Natural killer cell treated with Interleukin-12 subunit alpha and Interleukin-12 subunit beta and Interleukin-15 and Interleukin-18, amount 100 ng/mL, for 72 hours (primary cell): Measurements from ENCODE around the gene ZBTB38. TPM values are rescaled to one million over a fixed set of nuclear protein-coding genes. Genes with fewer than 3 reads are reported as not detected.

Experiments used
- ATAC-seq, 2 donors: fragments of 150-1000 bp; cut with Tn5 transposase in 1 of 2; sonication (Bioruptor Pico), chemical (Tn5 transposase) in 1 of 2; 2 replicates each; pipeline ENCODE4 v1.10.0; 2021
- DNase-seq: peaks from one replicate; pipeline ENCODE4 v3.0.0; 2022; ENCODE audit warnings: low spot score
- H3K27ac Mint-ChIP-seq, 2 donors: 1 replicate in 1 of 2; 2 replicates in 1 of 2; pipeline ENCODE4 v1.8.0; 2022; ENCODE audit warnings: mixed read lengths in 2 of 2, mild to moderate bottlenecking in 1 of 2, moderate library complexity in 1 of 2
- H3K27me3 Mint-ChIP-seq, 2 donors: 1 replicate in 1 of 2; 2 replicates in 1 of 2; pipeline ENCODE4 v1.8.0; 2022; ENCODE audit warnings: mixed read lengths in 2 of 2
- H3K36me3 Mint-ChIP-seq: one replicate; pipeline ENCODE4 v1.8.0; 2022; ENCODE audit warnings: mixed read lengths
- H3K4me1 Mint-ChIP-seq, 2 donors: 1 replicate in 1 of 2; 2 replicates in 1 of 2; pipeline ENCODE4 v1.8.0; 2022; ENCODE audit warnings: low read depth in 2 of 2, mixed read lengths in 2 of 2, mild to moderate bottlenecking in 1 of 2
- H3K4me3 Mint-ChIP-seq: one replicate; pipeline ENCODE4 v1.8.0; 2022; ENCODE audit warnings: mixed read lengths
- H3K9me3 Mint-ChIP-seq: 2 replicates; pipeline ENCODE4 v1.8.0; 2022; ENCODE audit warnings: mixed read lengths
- total RNA-seq, 2 donors: library from RNA; stranded (reverse); gene quantifications; one replicate each; pipeline ENCODE4 v1.2.3, GENCODE V29; 2022

ZBTB38 gene
- total RNA-seq, 2 donors from 2014 or later: 24.5 to 29.5 TPM

DNA sequence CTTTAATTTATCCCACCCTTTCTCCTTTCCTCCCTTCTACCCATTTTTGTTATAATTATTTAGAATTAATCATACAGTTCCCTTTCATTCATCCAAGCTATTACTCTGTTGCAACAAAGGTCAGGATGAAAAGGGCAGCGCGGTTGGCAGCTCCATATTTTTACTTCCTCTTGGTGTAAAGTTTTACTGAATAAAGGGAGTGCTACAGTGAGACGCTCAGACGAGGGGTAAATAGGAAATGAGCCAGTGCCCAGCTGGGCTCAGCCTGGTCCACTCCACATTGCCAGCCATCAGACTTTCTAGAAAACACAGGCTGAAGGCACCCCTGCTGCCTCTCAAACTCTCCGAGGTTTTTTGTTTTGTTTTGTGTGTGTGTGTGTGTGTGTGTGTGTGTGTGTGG is 21.9 kb upstream of the ZBTB38 start:
- H3K9me3 Mint-ChIP-seq: no peaks in the 10 kb centered on the region
- no peak overlapping the region for H3K4me3 Mint-ChIP-seq
- no peak for DNase-seq
- no peaks in the 10 kb centered on the region for H3K36me3 Mint-ChIP-seq
- peaks cover 7 to 10% of the 10 kb centered on the region in 2 donors for H3K27me3 Mint-ChIP-seq
- H3K4me1 Mint-ChIP-seq: no peaks in the 10 kb centered on the region
- ATAC-seq: no peak
- no peak overlapping the region for H3K27ac Mint-ChIP-seq

DNA sequence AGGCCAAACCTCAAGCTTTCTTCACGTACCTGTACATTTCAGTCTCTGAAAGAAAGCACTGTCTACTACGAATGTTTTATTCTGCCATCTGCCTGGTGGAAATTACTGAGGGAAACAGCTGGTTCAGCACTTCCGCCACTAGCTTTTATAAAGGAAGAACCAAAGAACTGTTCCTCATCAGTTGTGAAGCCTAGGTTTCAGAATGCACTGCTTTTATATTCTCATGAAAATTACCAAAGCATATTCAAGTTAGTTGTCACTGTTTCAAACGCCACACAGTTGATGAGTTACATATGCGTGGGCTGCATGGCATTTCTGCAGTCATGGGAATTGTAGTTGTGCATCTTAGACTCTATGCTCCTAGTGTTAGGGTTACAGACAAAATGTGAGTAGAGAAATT is 21.5 kb upstream of the ZBTB38 start:
- no peaks in the 10 kb centered on the region for H3K9me3 Mint-ChIP-seq
- H3K27me3 Mint-ChIP-seq: peaks cover 3 to 6% of the 10 kb centered on the region in 2 donors
- no peaks in the 10 kb centered on the region for H3K36me3 Mint-ChIP-seq
- DNase-seq (no peak), ATAC-seq (no peak)
- H3K4me1 Mint-ChIP-seq: no peaks in the 10 kb centered on the region
- H3K27ac Mint-ChIP-seq: no peak overlapping the region
- no peak overlapping the region for H3K4me3 Mint-ChIP-seq

DNA sequence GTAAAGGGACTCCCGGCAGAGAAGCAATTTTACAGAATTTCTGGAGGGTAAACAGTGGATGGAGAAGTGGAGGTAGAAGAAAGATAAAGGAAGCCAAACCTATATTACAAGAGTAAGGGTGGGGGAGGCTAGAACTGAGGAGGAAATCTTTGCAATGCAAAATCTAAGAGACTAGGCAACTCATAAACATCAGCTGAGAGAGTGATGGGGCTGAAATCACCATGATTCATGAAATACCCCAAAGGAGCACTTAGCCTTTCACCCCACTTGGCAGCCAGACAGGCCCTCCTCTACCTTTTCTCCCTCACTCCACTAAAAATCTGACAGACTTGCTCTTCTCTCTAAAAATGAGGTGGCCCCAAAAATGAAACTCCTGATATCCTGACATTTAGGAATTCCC is 19.5 kb upstream of the ZBTB38 start:
- H3K27ac Mint-ChIP-seq: no peak overlapping the region
- no peaks in the 10 kb centered on the region for H3K9me3 Mint-ChIP-seq
- no peaks in the 10 kb centered on the region for H3K4me1 Mint-ChIP-seq
- no peaks in the 10 kb centered on the region for H3K36me3 Mint-ChIP-seq
- ATAC-seq (no peak), DNase-seq (no peak)
- peaks cover 12% of the 10 kb centered on the region in 2 donors for H3K27me3 Mint-ChIP-seq
- no peak overlapping the region for H3K4me3 Mint-ChIP-seq

DNA sequence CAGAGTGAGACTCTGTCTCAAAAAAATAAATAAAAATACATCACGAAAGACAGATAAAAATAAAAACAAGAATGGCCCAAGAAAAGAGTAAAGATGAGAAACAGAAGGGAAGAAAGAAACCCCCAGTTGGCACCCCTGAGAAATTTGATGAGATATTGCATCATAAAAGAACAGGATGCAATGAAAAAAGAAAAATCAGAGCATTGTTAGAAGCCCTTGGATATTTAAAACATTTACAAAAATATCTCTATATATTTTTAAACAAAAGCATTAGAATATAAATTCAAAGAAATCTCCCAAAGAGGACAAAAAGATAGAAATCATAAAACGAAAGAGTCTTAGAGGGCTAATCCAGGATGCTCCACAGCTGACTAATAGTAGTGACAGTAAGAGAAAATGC is 18.6 kb upstream of the ZBTB38 start:
- Mint-ChIP-seq H3K9me3 (no peaks in the 10 kb centered on the region), H3K27me3 (peaks cover 16 to 18% of the 10 kb centered on the region in 2 donors), H3K36me3 (no peaks in the 10 kb centered on the region), H3K4me3 (no peak overlapping the region), H3K27ac (no peak overlapping the region), H3K4me1 (no peaks in the 10 kb centered on the region)
- ATAC-seq (no peak), DNase-seq (no peak)

DNA sequence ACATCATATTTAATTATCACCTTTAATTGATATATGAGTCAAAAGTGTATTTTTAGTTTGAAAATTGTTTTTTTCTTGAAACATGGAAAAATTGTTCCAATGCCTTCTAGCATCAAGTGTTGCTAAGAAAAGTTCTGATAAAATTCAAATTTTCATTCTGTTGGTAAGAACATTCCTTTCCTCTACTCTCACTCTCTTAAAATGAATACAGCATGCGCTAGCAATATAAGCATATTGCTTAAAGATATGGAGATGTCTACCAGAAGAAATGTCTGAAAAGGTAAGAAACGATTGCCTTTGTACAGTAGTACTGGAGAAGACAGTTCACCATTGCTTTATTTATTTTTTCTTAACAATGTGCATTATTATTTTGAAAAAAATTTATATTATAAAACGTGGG is 17.6 kb upstream of the ZBTB38 start:
- DNase-seq: no peak
- H3K4me1 Mint-ChIP-seq: no peaks in the 10 kb centered on the region
- no peaks in the 10 kb centered on the region for H3K9me3 Mint-ChIP-seq
- no peak overlapping the region for H3K27ac Mint-ChIP-seq
- no peak for ATAC-seq
- H3K27me3 Mint-ChIP-seq: peaks cover 16 to 19% of the 10 kb centered on the region in 2 donors
- no peak overlapping the region for H3K4me3 Mint-ChIP-seq
- H3K36me3 Mint-ChIP-seq: no peaks in the 10 kb centered on the region

DNA sequence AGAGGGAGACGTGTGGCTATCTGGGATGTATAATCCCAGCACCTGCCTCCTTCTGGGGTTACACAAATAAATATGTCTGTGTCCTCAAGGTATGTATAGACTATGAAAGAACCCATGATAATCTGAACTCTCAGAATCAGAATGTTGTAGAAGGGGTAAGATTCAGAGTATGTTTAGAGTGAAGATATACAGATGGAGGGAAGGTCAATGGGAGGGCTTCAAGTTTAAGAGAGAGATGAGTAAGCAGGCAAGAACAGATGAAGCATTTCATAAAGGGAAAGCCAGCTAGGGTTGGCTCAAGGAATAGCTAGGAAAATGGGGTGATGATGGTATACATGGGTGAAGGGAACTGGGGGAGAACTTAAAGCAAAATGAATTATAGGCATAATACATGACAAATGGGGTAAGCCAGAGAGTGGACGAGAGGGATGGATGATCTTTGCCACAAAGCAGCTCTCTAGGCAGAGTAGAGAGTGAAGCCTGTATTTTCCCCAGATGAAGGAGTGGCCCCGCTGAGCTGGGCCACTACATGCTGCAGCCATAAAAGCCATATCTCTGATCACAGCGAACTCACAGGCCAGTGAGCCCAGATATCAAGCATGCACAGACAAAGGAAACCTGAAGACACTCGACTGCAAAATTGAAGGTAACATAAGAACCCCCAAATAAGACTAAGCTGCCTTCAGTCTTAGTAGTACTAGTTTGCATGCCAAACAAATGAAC is 15.9 kb upstream of the ZBTB38 start:
- H3K27ac Mint-ChIP-seq: no peak overlapping the region
- DNase-seq (no peak), ATAC-seq (no peak)
- no peaks in the 10 kb centered on the region for H3K4me1 Mint-ChIP-seq
- H3K36me3 Mint-ChIP-seq: no peaks in the 10 kb centered on the region
- H3K27me3 Mint-ChIP-seq: peaks cover 19% of the 10 kb centered on the region in 2 donors
- H3K9me3 Mint-ChIP-seq: no peaks in the 10 kb centered on the region
- no peak overlapping the region for H3K4me3 Mint-ChIP-seq

DNA sequence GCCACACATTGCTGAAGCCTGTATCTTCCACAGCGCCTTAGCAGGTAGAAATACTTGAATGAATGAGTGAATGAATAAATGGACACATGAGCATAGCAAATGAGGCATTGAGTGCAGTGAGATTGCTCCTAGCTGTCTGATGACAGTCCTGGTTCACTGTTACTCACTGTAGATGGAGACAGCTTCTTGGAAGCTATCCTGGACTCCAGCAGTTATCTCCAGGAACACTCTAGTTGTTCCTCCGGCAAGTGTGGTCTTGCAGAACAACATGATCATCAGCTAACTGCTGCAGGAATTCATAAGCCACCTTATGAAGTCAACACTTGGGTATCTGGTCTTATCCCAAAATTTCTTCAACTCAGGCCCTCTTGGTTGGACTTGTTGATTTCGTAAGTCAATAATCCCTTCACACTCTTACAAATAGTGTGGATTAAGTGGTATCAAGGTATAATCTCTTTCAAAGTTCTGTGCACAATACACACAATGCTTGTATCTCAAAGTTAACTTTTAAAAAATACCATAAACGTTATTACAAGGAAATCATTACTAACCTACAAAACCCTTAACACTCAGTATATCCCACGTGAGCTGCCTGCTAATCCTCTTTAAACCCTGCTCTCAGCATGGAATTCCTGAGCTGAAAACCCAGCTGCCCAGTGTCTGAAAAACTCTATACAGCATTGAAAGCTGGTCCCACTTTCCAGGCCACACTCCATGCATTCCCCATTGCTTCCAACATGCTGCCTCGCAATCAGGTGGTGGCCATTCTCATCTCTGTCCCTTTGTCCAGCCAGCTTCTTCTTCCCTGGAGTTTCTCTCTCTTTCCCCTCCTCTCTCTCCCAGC is 14.4 kb upstream of the ZBTB38 start:
- ATAC-seq (no peak), DNase-seq (no peak)
- Mint-ChIP-seq H3K27me3 (peaks cover 19% of the 10 kb centered on the region in 2 donors), H3K4me1 (no peaks in the 10 kb centered on the region), H3K9me3 (no peaks in the 10 kb centered on the region), H3K4me3 (no peak overlapping the region), H3K36me3 (no peaks in the 10 kb centered on the region), H3K27ac (no peak overlapping the region)

DNA sequence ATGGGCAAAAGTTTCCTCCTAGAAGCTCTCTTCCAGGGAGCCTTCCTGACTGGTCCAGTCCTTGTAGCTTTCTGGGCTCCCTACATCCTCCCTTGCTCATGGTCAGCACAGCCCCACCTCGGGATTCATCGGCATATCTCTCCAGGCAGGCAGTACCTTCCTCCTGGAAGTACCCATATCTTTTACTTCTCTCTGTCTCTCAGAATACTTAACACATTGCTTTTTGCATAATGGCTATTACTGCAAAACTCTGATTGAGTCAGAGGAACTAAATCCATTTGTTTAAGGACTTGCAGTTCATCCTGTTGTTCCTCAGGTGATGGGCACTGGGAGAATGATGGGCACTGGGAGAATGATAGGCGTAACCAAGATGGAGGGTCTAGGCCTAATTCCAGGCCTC is 13.8 kb upstream of the ZBTB38 start:
- ATAC-seq: no peak
- Mint-ChIP-seq H3K4me1 (no peaks in the 10 kb centered on the region), H3K27me3 (peaks cover 19% of the 10 kb centered on the region in 2 donors), H3K36me3 (no peaks in the 10 kb centered on the region), H3K4me3 (no peak overlapping the region), H3K9me3 (no peaks in the 10 kb centered on the region), H3K27ac (no peak overlapping the region)
- DNase-seq: no peak

DNA sequence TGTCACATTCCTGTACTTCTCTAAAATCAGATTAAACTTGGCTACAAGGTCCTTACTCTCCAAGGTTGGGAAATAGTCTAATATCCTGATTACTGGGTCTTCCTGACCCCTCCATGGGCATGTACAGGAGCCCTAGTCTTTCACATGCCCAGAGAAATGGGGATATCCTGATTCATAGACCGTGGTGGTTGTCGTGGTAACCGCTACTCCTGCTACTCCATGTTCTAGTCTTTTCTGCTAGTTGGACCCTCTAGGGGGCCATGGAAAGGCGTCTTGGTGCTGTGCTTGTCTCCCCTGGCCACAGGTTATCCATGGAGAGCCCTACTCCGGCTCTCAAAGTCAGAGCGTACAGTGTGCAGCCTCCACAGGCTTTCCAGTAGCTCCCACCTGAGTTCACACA is 13.1 kb upstream of the ZBTB38 start:
- Mint-ChIP-seq H3K27ac (no peak overlapping the region), H3K4me3 (no peak overlapping the region), H3K27me3 (peaks cover 19% of the 10 kb centered on the region in 2 donors), H3K36me3 (no peaks in the 10 kb centered on the region), H3K4me1 (no peaks in the 10 kb centered on the region), H3K9me3 (no peaks in the 10 kb centered on the region)
- ATAC-seq: peak in 1 of 2 donors; percentile 41
- no peak for DNase-seq

DNA sequence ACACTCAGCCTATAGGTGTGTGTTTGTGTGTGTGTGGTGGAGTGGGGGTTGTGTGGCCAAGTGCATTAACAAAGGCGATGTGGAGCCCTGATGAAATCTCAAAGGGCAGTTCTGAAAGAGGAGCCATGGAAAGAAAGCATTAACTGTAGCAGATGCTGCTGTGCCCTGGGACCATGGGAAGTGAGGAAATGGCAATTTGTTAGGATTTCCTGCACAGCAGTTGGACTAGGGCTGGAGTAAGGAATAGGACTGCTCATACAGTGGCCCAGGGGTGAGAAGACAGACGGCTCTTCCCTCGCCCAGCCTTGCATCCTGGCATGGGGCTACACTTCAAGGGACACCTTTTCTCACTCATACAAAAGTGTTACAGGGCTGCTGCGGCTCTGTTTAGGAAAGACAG is 12.3 kb upstream of the ZBTB38 start:
- ATAC-seq (no peak), DNase-seq (no peak)
- peaks cover 4 to 5% of the 10 kb centered on the region in 2 donors for H3K4me1 Mint-ChIP-seq
- no peak overlapping the region for H3K4me3 Mint-ChIP-seq
- no peak overlapping the region for H3K27ac Mint-ChIP-seq
- H3K36me3 Mint-ChIP-seq: no peaks in the 10 kb centered on the region
- H3K9me3 Mint-ChIP-seq: no peaks in the 10 kb centered on the region
- peaks cover 19% of the 10 kb centered on the region in 2 donors for H3K27me3 Mint-ChIP-seq

DNA sequence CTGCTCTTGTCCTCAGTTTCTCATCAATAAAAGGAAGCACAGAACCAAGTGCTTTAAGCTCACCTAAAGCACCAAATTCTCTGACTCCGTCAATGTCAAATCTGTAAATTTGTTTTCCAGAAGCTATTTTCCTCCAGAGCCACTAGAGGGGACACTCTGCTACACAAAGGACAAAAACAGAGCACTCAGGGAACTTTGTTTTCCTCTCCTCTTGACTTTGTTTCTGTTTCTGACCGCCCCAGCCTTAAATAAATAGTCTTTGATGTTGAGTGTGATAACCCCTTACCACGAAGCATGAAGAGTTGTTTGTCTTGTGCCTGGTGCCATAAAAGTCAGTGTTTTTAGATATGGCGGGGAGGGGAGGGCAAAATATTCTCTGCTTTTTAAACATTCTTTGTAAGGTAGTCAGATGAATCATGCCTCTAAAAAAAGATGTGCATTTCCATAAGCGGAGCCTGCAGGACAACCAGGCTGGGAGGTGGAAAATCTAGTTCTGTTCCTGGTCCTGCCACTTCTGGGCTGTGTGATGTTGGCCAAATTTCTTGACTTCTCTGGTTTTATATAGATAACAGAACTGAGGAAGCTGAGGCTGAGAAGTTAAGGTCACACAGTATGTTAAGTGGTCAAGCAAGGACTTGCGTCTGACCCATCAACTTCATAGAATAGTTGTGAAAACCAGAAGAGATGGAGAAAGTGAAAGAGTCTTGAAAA is 7.3 kb upstream of the ZBTB38 start:
- peaks cover 9 to 12% of the 10 kb centered on the region in 2 donors for H3K4me1 Mint-ChIP-seq
- no peaks in the 10 kb centered on the region for H3K36me3 Mint-ChIP-seq
- peak overlapping the region in 1 of 2 donors; percentile 1 for H3K27ac Mint-ChIP-seq
- DNase-seq (no peak), ATAC-seq (peak in 1 of 2 donors; percentile 13)
- no peak overlapping the region for H3K4me3 Mint-ChIP-seq
- H3K9me3 Mint-ChIP-seq: no peaks in the 10 kb centered on the region
- H3K27me3 Mint-ChIP-seq: peaks cover 0 to 6% of the 10 kb centered on the region in 2 donors

DNA sequence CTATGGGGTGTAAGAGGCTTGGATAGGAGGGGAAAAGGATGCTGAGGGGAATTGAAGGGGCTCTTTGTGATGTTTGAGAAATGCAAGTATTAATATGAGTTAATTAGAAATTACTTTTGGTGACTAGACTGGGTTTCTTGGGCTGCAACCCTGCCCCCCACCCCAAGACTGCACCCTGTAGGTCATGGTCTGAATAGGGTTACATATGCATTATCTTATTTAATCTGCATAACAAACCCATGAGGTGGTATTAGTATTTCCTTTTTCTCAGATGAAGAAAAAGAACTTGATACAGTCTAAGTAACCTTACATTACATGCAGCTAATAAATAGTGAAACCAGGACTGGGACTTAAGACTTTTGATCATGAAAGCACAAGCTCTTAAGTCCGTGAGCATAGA is 5.6 kb upstream of the ZBTB38 start:
- no peak overlapping the region for H3K27ac Mint-ChIP-seq
- ATAC-seq (no peak), DNase-seq (no peak)
- no peak overlapping the region for H3K4me3 Mint-ChIP-seq
- H3K4me1 Mint-ChIP-seq: peaks cover 10 to 20% of the 10 kb centered on the region in 2 donors
- no peaks in the 10 kb centered on the region for H3K36me3 Mint-ChIP-seq
- H3K27me3 Mint-ChIP-seq: peaks cover 0 to 6% of the 10 kb centered on the region in 2 donors
- no peaks in the 10 kb centered on the region for H3K9me3 Mint-ChIP-seq

DNA sequence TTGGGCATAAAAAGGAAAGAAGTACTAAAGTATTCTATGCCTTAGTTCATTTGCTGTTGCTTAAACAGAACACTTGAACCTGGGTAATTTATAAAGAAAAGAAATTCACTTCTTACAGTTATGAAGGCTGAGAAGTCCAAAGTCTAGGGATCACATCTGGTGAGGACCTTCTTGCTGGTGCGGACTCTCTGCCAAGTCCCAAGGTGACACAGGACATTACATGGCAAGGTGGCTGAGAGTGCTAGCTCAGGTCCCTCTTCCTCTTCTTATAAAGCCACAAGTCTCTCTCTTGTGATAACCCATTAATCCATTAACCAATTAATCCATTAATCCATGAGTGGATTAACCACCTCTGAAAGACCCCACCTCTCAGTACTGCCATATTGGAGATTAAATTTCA is 3.1 kb upstream of the ZBTB38 start:
- Mint-ChIP-seq H3K4me3 (no peak overlapping the region), H3K9me3 (no peaks in the 10 kb centered on the region), H3K4me1 (peaks cover 25 to 36% of the 10 kb centered on the region in 2 donors), H3K36me3 (no peaks in the 10 kb centered on the region), H3K27me3 (peaks cover 0 to 6% of the 10 kb centered on the region in 2 donors), H3K27ac (no peak overlapping the region)
- DNase-seq: no peak
- ATAC-seq: no peak
